Measurements from ENCODE around the gene BRPF1. TPM values are rescaled to one million over a fixed set of nuclear protein-coding genes. Genes with fewer than 3 reads are reported as not detected.

The BRPF1 gene
- polyA plus RNA-seq, 1 donor from 2014 or later, result 14.2 TPM

DNA sequence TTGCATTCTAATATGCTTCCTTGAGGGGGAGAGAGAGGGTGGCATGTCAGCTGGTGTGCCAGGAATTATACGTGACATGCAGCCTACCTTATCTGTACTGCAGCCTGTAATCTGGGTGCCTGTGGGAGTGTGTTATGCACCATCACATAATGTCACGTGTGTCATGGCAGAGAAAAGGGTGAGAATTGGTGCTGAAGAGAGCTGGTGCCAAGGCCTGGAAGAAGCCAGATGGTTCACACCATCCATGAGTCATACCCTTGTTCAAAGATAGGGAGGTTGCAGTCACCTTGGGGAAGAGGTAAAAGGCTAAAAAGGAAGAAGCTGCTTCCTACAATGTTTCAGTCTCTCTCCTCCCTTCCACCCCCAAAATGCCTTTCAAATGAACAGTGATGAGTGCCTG lies 5.3 kb downstream of the BRPF1 start:
- peaks cover 12 to 27% (median 24%) of the 10 kb centered on the region in 3 donors for H3K4me1 Mint-ChIP-seq
- H3K27ac Mint-ChIP-seq, result peak overlapping the region in 1 of 3 donors; percentile 48
- H3K36me3 Mint-ChIP-seq, result peaks cover 8% of the 10 kb centered on the region
- H3K4me3 Mint-ChIP-seq, result peak overlapping the region in 1 of 4 donors; percentile 50
- H3K9me3 Mint-ChIP-seq, result no peaks in the 10 kb centered on the region
- no peaks in the 10 kb centered on the region for H3K27me3 Mint-ChIP-seq

DNA sequence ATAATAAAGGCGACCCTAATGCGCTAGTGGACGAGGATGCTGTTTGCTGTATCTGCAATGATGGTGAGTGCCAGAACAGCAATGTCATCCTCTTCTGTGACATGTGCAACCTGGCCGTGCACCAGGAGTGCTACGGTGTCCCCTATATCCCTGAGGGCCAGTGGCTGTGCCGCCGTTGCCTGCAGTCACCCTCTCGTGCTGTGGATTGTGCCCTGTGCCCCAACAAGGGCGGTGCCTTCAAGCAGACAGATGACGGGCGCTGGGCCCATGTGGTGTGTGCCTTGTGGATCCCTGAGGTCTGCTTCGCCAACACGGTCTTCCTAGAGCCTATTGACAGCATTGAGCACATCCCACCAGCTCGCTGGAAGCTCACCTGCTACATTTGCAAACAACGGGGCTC lies 7.6 kb downstream of the BRPF1 start:
- Mint-ChIP-seq H3K4me3 (no peak overlapping the region), H3K9me3 (no peaks in the 10 kb centered on the region), H3K27me3 (no peaks in the 10 kb centered on the region), H3K36me3 (peaks cover 9% of the 10 kb centered on the region), H3K27ac (no peak overlapping the region), H3K4me1 (peaks cover 2 to 11% (median 5%) of the 10 kb centered on the region in 3 donors)

DNA sequence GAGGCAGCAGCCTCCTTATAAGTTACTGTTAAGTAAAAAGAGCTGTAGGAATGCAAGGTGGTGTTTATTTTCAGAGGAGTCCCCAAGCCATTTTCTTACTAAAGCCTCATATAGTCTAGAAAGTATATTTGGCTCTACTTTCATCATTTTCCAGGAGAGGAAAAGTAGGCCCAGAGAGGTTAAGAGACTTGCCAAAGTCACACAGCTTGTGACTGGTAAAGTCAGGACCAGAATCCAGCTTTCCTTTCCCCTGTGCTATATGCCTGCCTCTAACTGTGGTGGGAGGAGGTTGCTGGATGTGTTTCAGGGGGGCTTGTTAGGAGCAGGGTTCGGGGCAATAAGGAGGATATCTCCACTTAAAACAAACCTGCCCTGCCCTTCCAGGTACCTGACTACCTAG lies 11.0 kb downstream of the BRPF1 start:
- Mint-ChIP-seq H3K4me1 (no peaks in the 10 kb centered on the region), H3K27ac (no peak overlapping the region), H3K9me3 (no peaks in the 10 kb centered on the region), H3K27me3 (no peaks in the 10 kb centered on the region), H3K36me3 (peaks cover 4% of the 10 kb centered on the region), H3K4me3 (no peak overlapping the region)

DNA sequence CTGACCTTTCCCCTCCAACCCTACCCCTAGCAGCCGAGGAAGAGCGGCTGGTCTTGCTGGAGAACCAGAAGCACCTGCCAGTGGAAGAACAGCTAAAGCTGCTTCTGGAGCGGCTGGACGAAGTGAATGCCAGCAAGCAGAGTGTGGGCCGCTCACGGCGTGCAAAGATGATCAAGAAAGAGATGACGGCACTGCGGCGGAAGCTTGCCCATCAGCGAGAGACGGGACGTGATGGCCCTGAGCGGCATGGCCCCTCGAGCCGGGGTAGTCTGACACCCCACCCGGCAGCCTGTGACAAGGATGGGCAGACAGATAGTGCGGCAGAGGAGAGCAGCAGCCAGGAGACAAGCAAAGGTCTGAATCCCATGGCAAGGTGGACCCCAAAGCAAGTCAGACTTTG lies 12.0 kb downstream of the BRPF1 start:
- Mint-ChIP-seq H3K27ac (no peak overlapping the region), H3K36me3 (peaks cover 4% of the 10 kb centered on the region)

DNA sequence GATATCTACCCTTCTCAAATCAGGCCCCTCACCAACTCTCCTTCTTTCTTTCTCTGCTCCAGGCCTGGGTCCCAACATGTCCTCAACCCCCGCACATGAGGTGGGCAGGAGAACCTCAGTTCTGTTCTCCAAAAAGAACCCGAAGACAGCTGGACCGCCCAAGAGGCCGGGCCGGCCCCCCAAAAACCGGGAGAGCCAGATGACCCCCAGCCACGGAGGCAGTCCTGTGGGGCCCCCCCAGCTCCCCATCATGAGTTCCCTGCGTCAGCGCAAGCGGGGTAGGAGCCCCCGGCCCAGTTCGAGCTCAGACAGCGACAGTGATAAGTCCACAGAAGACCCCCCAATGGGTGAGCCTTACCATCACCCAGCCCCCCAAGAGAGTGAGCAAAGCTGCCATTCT lies 12.6 kb downstream of the BRPF1 start:
- Mint-ChIP-seq H3K4me3 (peak overlapping the region in 1 of 4 donors; percentile 6), H3K27me3 (no peaks in the 10 kb centered on the region), H3K4me1 (peaks cover 0 to 2% (median 2%) of the 10 kb centered on the region in 3 donors), H3K36me3 (peaks cover 4% of the 10 kb centered on the region), H3K27ac (no peak overlapping the region), H3K9me3 (no peaks in the 10 kb centered on the region)

More for the DNA sequence above, 12.0 kb downstream of the BRPF1 start:
- Mint-ChIP-seq H3K27me3 (no peaks in the 10 kb centered on the region), H3K9me3 (no peaks in the 10 kb centered on the region), H3K4me3 (peak overlapping the region in 1 of 4 donors; percentile 6), H3K4me1 (no peaks in the 10 kb centered on the region)

DNA sequence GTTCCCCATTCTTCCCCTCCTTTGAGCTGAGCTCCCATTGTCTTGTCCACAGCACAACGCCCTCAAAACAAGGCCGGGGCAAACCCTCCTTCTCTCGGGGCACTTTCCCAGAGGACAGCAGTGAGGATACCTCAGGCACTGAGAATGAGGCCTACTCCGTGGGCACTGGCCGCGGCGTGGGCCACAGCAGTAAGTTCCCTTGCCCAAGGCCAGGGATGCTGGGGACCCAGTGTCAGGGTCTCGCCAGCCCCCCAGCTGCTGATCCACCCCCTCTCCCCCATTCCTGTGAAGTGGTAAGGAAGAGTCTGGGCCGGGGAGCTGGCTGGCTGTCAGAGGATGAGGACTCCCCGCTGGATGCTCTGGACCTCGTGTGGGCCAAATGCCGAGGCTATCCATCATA lies 14.0 kb downstream of the BRPF1 start:
- H3K4me3 Mint-ChIP-seq, result no peak overlapping the region
- H3K36me3 Mint-ChIP-seq, result peaks cover 1% of the 10 kb centered on the region
- H3K27ac Mint-ChIP-seq, result no peak overlapping the region
- no peaks in the 10 kb centered on the region for H3K9me3 Mint-ChIP-seq
- peaks cover 8 to 11% (median 10%) of the 10 kb centered on the region in 3 donors for H3K4me1 Mint-ChIP-seq
- no peaks in the 10 kb centered on the region for H3K27me3 Mint-ChIP-seq

DNA sequence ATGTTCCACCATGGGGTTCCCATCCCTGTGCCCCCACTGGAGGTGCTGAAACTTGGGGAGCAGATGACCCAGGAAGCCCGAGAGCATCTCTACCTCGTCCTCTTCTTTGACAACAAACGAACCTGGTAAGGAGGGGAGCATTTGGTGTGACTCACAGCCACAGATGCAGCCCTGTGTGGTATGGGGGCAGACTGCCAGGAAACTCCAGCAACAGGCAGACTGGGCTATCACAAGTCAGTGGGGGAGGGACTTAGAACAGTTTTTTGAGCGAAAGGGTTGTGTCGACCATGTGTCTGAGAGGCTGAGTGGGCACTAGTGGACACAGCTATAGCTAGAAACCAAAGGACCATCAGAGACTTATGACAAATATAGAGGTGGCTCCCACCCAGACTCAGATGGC lies 14.8 kb downstream of the BRPF1 start:
- Mint-ChIP-seq H3K27ac (no peak overlapping the region), H3K27me3 (no peaks in the 10 kb centered on the region), H3K4me1 (peaks cover 13 to 18% (median 16%) of the 10 kb centered on the region in 3 donors), H3K36me3 (peaks cover 1% of the 10 kb centered on the region), H3K4me3 (peak overlapping the region in 1 of 4 donors; percentile 49), H3K9me3 (no peaks in the 10 kb centered on the region)

DNA sequence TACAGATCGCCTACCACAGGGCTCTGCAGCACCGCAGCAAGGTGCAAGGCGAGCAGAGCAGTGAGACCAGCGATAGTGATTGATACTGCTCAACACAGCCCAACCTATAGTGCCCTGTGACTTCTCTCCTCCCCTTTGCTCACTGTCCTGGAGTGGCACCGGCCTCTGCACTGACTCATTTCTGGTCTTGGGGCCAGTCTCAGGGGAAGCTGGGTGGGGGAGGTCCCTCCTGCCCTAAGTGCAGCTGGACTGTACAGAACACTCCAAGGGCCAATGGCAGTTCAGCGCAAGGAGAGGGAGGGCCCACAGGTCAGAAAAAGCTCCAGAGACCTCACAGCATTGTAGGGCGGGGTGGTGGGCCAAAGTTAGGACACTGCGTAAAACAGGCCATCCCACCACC lies 15.7 kb downstream of the BRPF1 start:
- Mint-ChIP-seq H3K4me1 (peaks cover 22 to 28% (median 25%) of the 10 kb centered on the region in 3 donors), H3K36me3 (peaks cover 1% of the 10 kb centered on the region), H3K4me3 (peak overlapping the region in 2 of 4 donors; percentile 28 to 49), H3K27me3 (no peaks in the 10 kb centered on the region), H3K27ac (no peak overlapping the region), H3K9me3 (no peaks in the 10 kb centered on the region)

DNA sequence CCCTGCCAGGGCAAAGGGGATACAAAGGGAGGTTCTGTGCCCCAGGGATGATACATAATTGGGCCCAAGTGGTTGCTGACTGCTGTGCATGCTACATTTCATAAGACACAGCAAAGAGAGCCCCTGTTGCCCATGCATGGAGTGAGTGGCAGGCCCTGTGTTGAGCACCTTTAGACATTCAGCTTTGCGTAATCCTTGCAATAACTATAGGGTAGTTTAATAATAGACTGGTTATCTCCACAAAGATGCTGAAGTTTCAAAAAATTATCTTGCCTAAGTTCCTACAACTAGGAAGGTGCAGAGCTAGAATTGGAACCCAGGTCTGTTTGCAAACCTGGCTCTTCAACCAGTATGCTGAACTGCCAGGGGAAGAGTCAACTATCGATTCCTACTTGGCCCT lies 16.5 kb downstream of the BRPF1 start:
- no peaks in the 10 kb centered on the region for H3K9me3 Mint-ChIP-seq
- peaks cover 27 to 31% (median 29%) of the 10 kb centered on the region in 3 donors for H3K4me1 Mint-ChIP-seq
- peaks cover 3% of the 10 kb centered on the region for H3K36me3 Mint-ChIP-seq
- H3K4me3 Mint-ChIP-seq, result peak overlapping the region in 2 of 4 donors; percentile 10 to 38
- no peaks in the 10 kb centered on the region for H3K27me3 Mint-ChIP-seq
- peak overlapping the region in 1 of 3 donors; percentile 93 for H3K27ac Mint-ChIP-seq

DNA sequence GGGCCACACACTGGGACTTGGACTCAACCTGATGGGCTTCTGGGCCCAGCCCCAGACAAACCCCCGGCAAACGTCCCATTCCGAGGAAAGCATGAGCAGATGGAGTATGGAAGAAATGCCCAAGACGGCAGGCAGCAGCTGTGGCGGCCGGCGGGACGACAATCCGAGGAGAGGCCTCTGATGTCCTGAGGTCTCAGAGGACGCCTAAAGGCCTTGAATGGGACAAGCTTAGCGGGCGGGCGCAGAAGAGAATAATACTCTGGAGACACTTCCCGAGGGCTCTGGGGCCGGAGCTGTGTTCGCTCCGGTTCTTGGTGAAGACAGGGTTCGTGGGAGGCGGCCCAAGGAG lies 17.7 kb downstream of the BRPF1 start:
- H3K27ac Mint-ChIP-seq, result peak overlapping the region; percentile 93 to 98 (median 94)
- H3K27me3 Mint-ChIP-seq, result no peaks in the 10 kb centered on the region
- H3K4me3 Mint-ChIP-seq, result peak overlapping the region; percentile 90 to 99 (median 96)
- H3K36me3 Mint-ChIP-seq, result peaks cover 4% of the 10 kb centered on the region
- no peaks in the 10 kb centered on the region for H3K9me3 Mint-ChIP-seq
- H3K4me1 Mint-ChIP-seq, result peaks cover 30 to 31% (median 31%) of the 10 kb centered on the region in 3 donors

DNA sequence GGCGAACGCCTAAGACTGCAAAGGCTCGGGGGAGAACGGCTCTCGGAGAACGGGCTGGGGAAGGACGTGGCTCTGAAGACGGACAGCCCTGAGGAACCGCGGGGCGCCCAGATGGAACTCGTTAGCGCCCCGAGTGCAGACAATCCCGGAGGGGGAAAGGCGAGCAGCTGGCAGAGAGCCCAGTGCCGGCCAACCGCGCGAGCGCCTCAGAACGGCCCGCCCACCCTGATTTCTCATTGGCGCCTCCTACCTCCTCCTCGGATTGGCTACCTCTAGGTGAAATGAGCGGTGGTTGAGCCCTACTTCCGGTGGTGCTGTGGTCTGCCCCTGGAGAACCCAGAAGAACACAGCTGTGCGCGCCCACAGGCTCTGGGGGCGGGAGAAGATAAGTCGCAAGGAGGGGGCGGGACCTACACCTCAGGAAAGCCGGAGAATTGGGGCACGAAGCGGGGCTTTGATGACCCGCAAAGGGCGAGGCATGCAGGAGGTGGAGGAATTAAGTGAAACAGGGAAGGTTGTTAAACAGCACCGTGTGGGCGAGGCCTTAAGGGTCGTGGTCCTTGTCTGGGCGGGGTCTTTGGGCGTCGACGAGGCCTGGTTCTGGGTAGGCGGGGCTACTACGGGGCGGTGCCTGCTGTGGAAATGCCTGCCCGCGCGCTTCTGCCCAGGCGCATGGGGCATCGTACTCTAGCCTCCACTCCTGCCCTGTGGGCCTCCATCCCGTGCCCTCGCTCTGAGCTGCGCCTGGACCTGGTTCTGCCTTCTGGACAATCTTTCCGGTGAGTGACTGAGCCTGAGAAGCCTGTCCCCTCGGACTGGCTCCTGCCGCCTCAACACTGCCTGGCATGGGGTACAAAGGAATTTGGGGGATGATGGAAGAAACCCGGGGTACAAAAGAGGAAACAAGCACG lies 18.4 kb downstream of the BRPF1 start, which contains the start of gene OGG1:
Gene OGG1, plus strand, starts transcription at position 308 of the 911 bp plus-strand sequence. Its CDS starts 335 bp downstream, at position 643.
- no peaks in the 10 kb centered on the region for H3K27me3 Mint-ChIP-seq
- H3K9me3 Mint-ChIP-seq, result no peaks in the 10 kb centered on the region
- H3K27ac Mint-ChIP-seq, result peak within 1 kb of the TSS; percentile 93 to 98 (median 94)
- H3K4me1 Mint-ChIP-seq, result peaks cover 31 to 34% (median 33%) of the 10 kb centered on the region in 3 donors
- peaks cover 5% of the 10 kb centered on the region for H3K36me3 Mint-ChIP-seq
- H3K4me3 Mint-ChIP-seq, result peak within 1 kb of the TSS; percentile 90 to 99 (median 96)

DNA sequence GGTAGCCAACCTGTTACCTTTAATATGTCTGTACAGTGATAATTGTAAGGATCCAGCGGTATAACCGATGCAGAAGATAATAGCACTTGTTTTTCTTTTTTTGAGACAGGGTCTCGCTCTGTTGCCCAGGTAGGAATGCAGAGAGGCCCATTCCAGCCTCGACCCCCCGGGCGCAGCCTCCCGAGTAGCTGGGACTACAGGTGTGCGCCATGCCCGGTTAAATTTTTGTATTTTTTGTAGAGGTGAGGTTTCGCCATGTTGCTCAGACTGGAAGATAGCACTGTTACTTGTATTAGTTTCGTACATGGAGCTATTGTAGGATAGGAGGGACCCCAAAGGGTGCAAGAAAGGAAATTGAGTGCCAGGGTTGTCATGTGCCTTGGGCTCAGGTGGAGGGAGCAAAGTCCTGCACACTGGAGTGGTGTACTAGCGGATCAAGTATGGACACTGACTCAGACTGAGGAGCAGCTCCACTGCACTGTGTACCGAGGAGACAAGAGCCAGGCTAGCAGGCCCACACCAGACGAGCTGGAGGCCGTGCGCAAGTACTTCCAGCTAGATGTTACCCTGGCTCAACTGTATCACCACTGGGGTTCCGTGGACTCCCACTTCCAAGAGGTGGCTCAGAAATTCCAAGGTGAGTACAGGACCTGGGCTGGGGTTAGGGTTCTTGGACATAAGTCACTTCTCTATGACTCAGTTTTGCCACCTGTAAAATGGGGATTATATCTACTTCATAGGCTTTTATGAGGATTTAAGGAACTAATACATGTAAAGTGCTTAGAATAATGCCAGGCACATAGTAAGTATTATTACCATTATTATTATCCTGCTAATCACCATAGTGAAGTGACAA lies 19.2 kb downstream of the BRPF1 start:
- no peaks in the 10 kb centered on the region for H3K27me3 Mint-ChIP-seq
- peak overlapping the region; percentile 93 to 98 (median 94) for H3K27ac Mint-ChIP-seq
- peaks cover 5% of the 10 kb centered on the region for H3K36me3 Mint-ChIP-seq
- no peaks in the 10 kb centered on the region for H3K9me3 Mint-ChIP-seq
- H3K4me3 Mint-ChIP-seq, result peak overlapping the region; percentile 90 to 99 (median 96)
- peaks cover 31 to 34% (median 33%) of the 10 kb centered on the region in 3 donors for H3K4me1 Mint-ChIP-seq

DNA sequence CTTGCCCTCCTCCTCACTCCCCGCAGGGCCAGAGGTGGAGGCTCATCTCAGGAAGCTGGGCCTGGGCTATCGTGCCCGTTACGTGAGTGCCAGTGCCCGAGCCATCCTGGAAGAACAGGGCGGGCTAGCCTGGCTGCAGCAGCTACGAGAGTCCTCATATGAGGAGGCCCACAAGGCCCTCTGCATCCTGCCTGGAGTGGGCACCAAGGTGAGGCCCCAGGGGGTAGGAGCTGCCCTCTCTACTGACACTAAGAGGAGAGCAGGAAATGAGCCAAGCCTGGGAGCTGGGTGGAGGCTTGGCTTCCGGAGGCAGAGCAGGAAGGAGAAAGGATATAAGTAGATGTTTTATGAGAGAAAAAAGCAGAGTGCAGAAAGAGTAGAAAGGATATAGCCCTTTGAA lies 23.1 kb downstream of the BRPF1 start:
- Mint-ChIP-seq H3K36me3 (peaks cover 7% of the 10 kb centered on the region), H3K4me1 (peaks cover 26 to 31% (median 29%) of the 10 kb centered on the region in 3 donors), H3K27me3 (no peaks in the 10 kb centered on the region), H3K4me3 (no peak overlapping the region), H3K27ac (no peak overlapping the region), H3K9me3 (no peaks in the 10 kb centered on the region)

DNA sequence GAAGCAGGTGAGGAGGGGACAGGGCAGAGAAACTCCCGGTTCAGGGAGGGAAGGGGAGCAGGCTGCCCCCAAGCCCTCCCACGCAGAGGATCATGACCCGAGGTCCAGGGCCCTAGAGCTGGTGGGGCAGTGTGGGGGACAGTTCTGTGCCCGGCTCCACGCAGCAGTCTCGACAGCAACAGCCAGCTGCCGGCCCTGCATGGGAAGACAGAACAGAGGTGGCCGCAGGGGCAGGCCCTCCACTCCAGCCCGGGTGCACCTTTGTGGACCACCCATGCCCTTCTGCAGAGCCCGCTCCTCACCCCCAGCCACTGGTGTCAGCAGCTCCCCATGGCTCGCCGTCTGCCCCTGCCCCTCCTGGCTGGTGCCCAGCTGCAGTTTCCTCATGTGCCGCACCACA lies 25.9 kb downstream of the BRPF1 start:
- Mint-ChIP-seq H3K4me3 (no peak overlapping the region), H3K27ac (no peak overlapping the region), H3K27me3 (no peaks in the 10 kb centered on the region), H3K9me3 (no peaks in the 10 kb centered on the region), H3K36me3 (peaks cover 9% of the 10 kb centered on the region), H3K4me1 (peaks cover 5 to 10% (median 8%) of the 10 kb centered on the region in 3 donors)

Data from IgD-negative memory B cell (primary cell).